ENCODE measurements around the gene RPL36.

Gene RPL36

GRCh38 chr19:5738423-5738822, 48.3 kb downstream of the RPL36 start:
- Histone ChIP-seq H3K27me3 (ENCODE audit: insufficient read depth, poor library complexity, severe bottlenecking) (no peaks in the 10 kb centered on the region), H3K4me1 (ENCODE audit: insufficient read depth, poor library complexity, severe bottlenecking) (no peaks in the 10 kb centered on the region), H3K4me3 (ENCODE audit: severe bottlenecking) (no peak overlapping the region), H3K36me3 (ENCODE audit: low read depth) (no peaks in the 10 kb centered on the region), H3K9me3 (ENCODE audit: severe bottlenecking) (no peaks in the 10 kb centered on the region), H3K27ac (ENCODE audit: poor library complexity, severe bottlenecking) (no peak overlapping the region)
- no peak for ATAC-seq (ENCODE audit: low read depth)
- TF ChIP-seq CTCF (IDR thresholded peaks at IDR 0.05; ENCODE audit: poor library complexity, severe bottlenecking): no peak
- DNase-seq (ENCODE audit: low spot score): no peak

All from RWPE2 (cell line).